IMR-90 (cell line): Measurements from ENCODE around the gene PANK2.

Experiments used
- BHLHE40 ChIP-seq: fragments of 150-350 bp; IDR thresholded peaks from 2 replicates; pipeline ENCODE4 v1.6.1; 2016; ENCODE audit warnings: mild to moderate bottlenecking, low read depth, low read length
- CEBPB ChIP-seq: IDR thresholded peaks from 2 replicates; pipeline ENCODE4 v1.6.1; 2012; ENCODE audit warnings: low read depth, low read length, improper control_type of control experiment
- FOS ChIP-seq: fragments of 150-350 bp; IDR thresholded peaks from 2 replicates; pipeline ENCODE4 v1.6.1; 2016; ENCODE audit warnings: low read depth, low read length
- POLR2A ChIP-seq: IDR thresholded peaks from 2 replicates; pipeline ENCODE4 v1.6.1; 2012; ENCODE audit warnings: mild to moderate bottlenecking, low read depth, low read length
- RAD21 ChIP-seq: IDR thresholded peaks from 2 replicates; pipeline ENCODE4 v1.6.1; 2012; ENCODE audit warnings: low read length, improper control_type of control experiment
- SMC3 ChIP-seq: fragments of 150-350 bp; IDR thresholded peaks from 2 replicates; pipeline ENCODE4 v1.6.1; 2016; ENCODE audit warnings: low read depth, mild to moderate bottlenecking, antibody characterized with exemption, low read length, moderate library complexity
- TF ChIP-seq, protein P1 (sequence below): conservative IDR thresholded peaks from 2 replicates; pipeline ENCODE4 v1.5.1; 2012; ENCODE audit warnings: mild to moderate bottlenecking, low read depth, low read length, improper control_type of control experiment

- TF ChIP-seq BHLHE40: no peak
- no peak for TF ChIP-seq POLR2A
- no peak for TF ChIP-seq CEBPB
- TF ChIP-seq, protein P1, sequence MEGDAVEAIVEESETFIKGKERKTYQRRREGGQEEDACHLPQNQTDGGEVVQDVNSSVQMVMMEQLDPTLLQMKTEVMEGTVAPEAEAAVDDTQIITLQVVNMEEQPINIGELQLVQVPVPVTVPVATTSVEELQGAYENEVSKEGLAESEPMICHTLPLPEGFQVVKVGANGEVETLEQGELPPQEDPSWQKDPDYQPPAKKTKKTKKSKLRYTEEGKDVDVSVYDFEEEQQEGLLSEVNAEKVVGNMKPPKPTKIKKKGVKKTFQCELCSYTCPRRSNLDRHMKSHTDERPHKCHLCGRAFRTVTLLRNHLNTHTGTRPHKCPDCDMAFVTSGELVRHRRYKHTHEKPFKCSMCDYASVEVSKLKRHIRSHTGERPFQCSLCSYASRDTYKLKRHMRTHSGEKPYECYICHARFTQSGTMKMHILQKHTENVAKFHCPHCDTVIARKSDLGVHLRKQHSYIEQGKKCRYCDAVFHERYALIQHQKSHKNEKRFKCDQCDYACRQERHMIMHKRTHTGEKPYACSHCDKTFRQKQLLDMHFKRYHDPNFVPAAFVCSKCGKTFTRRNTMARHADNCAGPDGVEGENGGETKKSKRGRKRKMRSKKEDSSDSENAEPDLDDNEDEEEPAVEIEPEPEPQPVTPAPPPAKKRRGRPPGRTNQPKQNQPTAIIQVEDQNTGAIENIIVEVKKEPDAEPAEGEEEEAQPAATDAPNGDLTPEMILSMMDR: no peak
- TF ChIP-seq FOS: no peak
- no peak for TF ChIP-seq RAD21
- TF ChIP-seq SMC3: no peak
Measured at GRCh38 chr20:3876000-3876399, 13.2 kb upstream of the PANK2 start.
